ENCODE data around the gene NUFIP1.
A peak's percentile ranks its signal among the peaks of the same experiment; 100 is the strongest.

NUFIP1 gene

GRCh38 chr13:44917589-44918325 lies 71.5 kb downstream of the NUFIP1 start:
- TF ChIP-seq REST (IDR thresholded peaks at IDR 0.05; ENCODE audit: insufficient read depth in 1 of 2, low read depth in 2 of 2, low read length in 2 of 2) (no peak), TAF1 (IDR thresholded peaks at IDR 0.05; ENCODE audit: borderline replicate concordance, insufficient read depth, low read length) (peak; percentile 33; the same call in 1 of the 2 replicates), FOXP2 (optimal IDR thresholded peaks at IDR 0.05; ENCODE audit: borderline replicate concordance, extremely low read depth, extremely low read length, insufficient read depth) (no peak)

GRCh38 chr13:44912278-44913016 lies 76.8 kb downstream of the NUFIP1 start:
- TF ChIP-seq TAF1 (IDR thresholded peaks at IDR 0.05; ENCODE audit: borderline replicate concordance, insufficient read depth, low read length) (no peak), SIN3A (IDR thresholded peaks at IDR 0.05; ENCODE audit: borderline replicate concordance, insufficient read depth, low read length) (no peak)

- TF ChIP-seq FOXP2 (optimal IDR thresholded peaks at IDR 0.05; ENCODE audit: borderline replicate concordance, extremely low read depth, extremely low read length, insufficient read depth) = no peak
- TF ChIP-seq TAF1 (IDR thresholded peaks at IDR 0.05; ENCODE audit: borderline replicate concordance, insufficient read depth, low read length) = no peak
- no peak for TF ChIP-seq POLR2AphosphoS5 (IDR thresholded peaks at IDR 0.05; ENCODE audit: low read depth, low read length)
- TF ChIP-seq REST (IDR thresholded peaks at IDR 0.05; ENCODE audit: insufficient read depth in 1 of 2, low read depth in 2 of 2, low read length in 2 of 2) = no peak
- TF ChIP-seq SIN3A (IDR thresholded peaks at IDR 0.05; ENCODE audit: borderline replicate concordance, insufficient read depth, low read length) = no peak
Measured at GRCh38 chr13:44908712-44909111, 80.6 kb downstream of the NUFIP1 start.

GRCh38 chr13:44908266-44908665 lies 81.0 kb downstream of the NUFIP1 start:
- TF ChIP-seq REST (IDR thresholded peaks at IDR 0.05; ENCODE audit: insufficient read depth in 1 of 2, low read depth in 2 of 2, low read length in 2 of 2) (no peak), FOXP2 (optimal IDR thresholded peaks at IDR 0.05; ENCODE audit: borderline replicate concordance, extremely low read depth, extremely low read length, insufficient read depth) (no peak), POLR2AphosphoS5 (IDR thresholded peaks at IDR 0.05; ENCODE audit: low read depth, low read length) (no peak), SIN3A (IDR thresholded peaks at IDR 0.05; ENCODE audit: borderline replicate concordance, insufficient read depth, low read length) (no peak), TAF1 (IDR thresholded peaks at IDR 0.05; ENCODE audit: borderline replicate concordance, insufficient read depth, low read length) (no peak)

- TF ChIP-seq SIN3A (IDR thresholded peaks at IDR 0.05; ENCODE audit: borderline replicate concordance, insufficient read depth, low read length) (no peak), TAF1 (IDR thresholded peaks at IDR 0.05; ENCODE audit: borderline replicate concordance, insufficient read depth, low read length) (no peak), POLR2AphosphoS5 (IDR thresholded peaks at IDR 0.05; ENCODE audit: low read depth, low read length) (no peak), REST (IDR thresholded peaks at IDR 0.05; ENCODE audit: insufficient read depth in 1 of 2, low read depth in 2 of 2, low read length in 2 of 2) (no peak), FOXP2 (optimal IDR thresholded peaks at IDR 0.05; ENCODE audit: borderline replicate concordance, extremely low read depth, extremely low read length, insufficient read depth) (no peak)
Measured at GRCh38 chr13:44906713-44907112, 82.6 kb downstream of the NUFIP1 start.

Measured in PFSK-1 (cell line).